Measurements from ENCODE around the gene TREX2. TPM values are rescaled to one million over a fixed set of nuclear protein-coding genes. Genes with fewer than 3 reads are reported as not detected.
"Not testable (repeated sequence)": the region's sequence is repeated elsewhere in the genome, so short reads cannot be mapped to it uniquely, and the experiment has no call there.

The TREX2 gene
- total and polyA plus RNA-seq, 12 donors, result 0.28 to 4.3 (median 1.1) TPM; not detected in 2

DNA sequence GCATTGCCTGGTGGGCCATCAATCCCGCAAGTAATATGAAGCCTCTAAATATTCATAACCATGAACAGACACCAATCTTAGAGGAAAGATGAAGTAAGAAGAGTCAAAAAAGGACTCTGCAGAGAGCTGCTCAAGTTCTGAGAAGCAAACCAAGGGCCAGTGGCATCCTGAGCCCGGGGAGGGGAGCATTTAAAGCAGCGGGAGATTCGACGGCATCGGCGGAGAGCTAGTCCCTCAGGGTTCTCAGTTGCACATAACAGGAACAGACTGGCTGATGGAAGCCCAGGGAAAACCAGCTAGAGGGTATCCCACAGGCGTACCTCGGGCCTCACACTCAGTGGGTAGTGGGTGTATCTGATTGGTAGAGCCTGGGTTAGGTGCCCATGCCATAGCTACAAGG is 39.8 kb downstream of the TREX2 start:
- no peaks in the 10 kb centered on the region for H3K36me3 ChIP-seq (replicated peaks in 1 of 2)
- H3K27me3 ChIP-seq, result no peaks in the 10 kb centered on the region
- intact Hi-C loops (cut with DNase I), result no loop called here
- H3K9me3 ChIP-seq (replicated peaks in 1 of 3), result no peaks in the 10 kb centered on the region
- no peak for DNase-seq
- no peak overlapping the region for H3K4me3 ChIP-seq
- TF ChIP-seq CTCF (IDR thresholded peaks at IDR 0.05) (no peak), POLR2A (IDR thresholded peaks at IDR 0.05) (no peak)
- H3K27ac ChIP-seq, result no peak overlapping the region
- WGBS, 4 donors, result 89 to 96% (median 92%) methylated on average over 7 to 9 of the region's 9 CpGs
- H3K4me1 ChIP-seq (replicated peaks in 1 of 2), result no peaks in the 10 kb centered on the region

DNA sequence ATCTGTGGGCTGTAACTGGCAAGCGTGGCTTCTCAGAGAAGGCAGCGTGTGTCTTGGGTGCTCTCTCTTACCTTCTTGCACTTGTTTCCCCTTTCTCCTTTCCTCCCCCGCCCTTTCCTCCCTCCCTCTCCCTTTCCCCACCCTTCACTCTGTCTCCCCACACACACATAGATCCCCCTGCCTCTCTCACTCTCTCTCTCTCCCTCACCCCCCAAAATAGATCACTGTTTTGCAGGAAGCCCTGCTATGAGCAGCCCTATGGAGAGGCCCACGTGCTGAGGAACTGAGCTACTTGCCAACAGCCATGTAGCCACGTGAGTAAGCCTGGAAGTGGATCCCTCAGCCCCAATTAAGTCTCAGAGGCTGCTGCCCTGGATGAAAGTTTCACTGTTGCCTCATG is 40.4 kb downstream of the TREX2 start:
- TF ChIP-seq CTCF (IDR thresholded peaks at IDR 0.05) (no peak), POLR2A (IDR thresholded peaks at IDR 0.05) (no peak)
- H3K36me3 ChIP-seq (replicated peaks in 1 of 2), result no peaks in the 10 kb centered on the region
- H3K4me3 ChIP-seq, result no peak overlapping the region
- H3K9me3 ChIP-seq (replicated peaks in 1 of 3), result no peaks in the 10 kb centered on the region
- H3K27ac ChIP-seq, result no peak overlapping the region
- WGBS, 4 donors, result 52 to 66% (median 57%) methylated on average over 4 to 5 of the region's 5 CpGs
- no peak for DNase-seq
- no peaks in the 10 kb centered on the region for H3K27me3 ChIP-seq
- intact Hi-C loops (cut with DNase I), result no loop called here
- H3K4me1 ChIP-seq (replicated peaks in 1 of 2), result no peaks in the 10 kb centered on the region

DNA sequence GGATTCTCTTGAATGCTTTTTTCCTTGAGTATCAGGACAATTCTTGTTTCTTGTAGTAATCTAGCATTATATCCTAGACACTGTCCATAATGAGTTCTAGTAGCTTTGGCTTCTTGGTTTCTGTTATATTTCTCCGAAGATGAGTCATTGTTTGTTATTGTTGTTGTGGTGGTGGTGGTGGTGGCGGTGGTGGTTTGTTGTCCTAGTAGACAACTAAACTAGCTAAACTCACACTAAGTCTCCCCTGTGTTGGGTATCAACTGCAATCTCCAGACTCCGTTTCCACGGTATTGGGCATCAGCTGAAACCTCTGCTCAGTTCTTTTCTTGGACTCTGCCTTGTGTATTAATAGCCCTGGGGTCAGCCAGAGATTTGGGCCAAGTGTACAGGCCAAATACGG is 41.5 kb downstream of the TREX2 start:
- H3K4me1 ChIP-seq (replicated peaks in 1 of 2); intact Hi-C loops (cut with DNase I); DNase-seq; H3K27me3 ChIP-seq; H3K27ac ChIP-seq; H3K4me3 ChIP-seq; H3K9me3 ChIP-seq (replicated peaks in 1 of 3); H3K36me3 ChIP-seq (replicated peaks in 1 of 2): not testable (repeated sequence)
- WGBS, 4 donors, result 78 to 85% (median 84%) methylated on average over 4 to 5 of the region's 5 CpGs

DNA sequence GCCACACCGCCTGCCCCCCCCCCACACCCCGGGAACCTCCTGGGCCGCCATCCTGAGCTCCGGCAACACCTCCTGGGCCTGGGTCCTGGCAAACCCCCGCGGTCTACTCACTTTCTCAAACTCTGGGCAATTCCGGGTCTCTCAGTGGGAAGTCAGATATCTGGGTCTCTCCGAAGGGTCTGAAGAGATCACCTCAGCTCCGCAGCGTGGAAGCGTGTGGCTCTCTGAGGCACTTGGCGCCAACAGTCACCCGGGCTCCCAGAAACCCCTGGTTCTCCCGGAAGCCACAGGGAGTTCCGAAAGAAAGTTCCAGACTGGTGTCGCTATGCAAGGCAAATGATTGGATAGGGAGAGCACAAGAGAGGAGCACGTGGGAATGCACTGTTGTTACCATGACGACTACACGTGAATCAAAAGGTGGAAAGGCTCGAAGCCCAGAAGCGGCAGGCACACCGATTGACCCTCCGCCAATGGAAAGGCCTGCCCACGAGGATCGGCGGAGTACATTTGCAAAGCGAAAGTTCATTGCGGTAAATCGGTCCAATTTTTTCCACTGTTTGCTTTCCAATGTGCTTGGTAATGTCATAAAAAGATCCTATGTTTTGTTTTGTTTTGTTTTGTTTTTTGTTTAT is 44.6 kb downstream of the TREX2 start, which contains the start of gene PNMA6E:
Gene PNMA6E (minus strand): TSS at position 218 of the 632 bp plus-strand sequence. CDS start 2,501 bp downstream, outside the sequence.
- WGBS, 4 donors, result 92 to 95% (median 93%) methylated on average over 15 to 29 of the region's 29 CpGs
- H3K4me3 ChIP-seq, result no peak within 1 kb of the TSS
- no peak for TF ChIP-seq CTCF (IDR thresholded peaks at IDR 0.05)
- TF ChIP-seq POLR2A (IDR thresholded peaks at IDR 0.05), result no peak

More for the DNA sequence above, 44.6 kb downstream of the TREX2 start, which contains the start of gene PNMA6E:
- no peaks in the 10 kb centered on the region for H3K36me3 ChIP-seq (replicated peaks in 1 of 2)
- H3K27me3 ChIP-seq, result no peaks in the 10 kb centered on the region
- intact Hi-C loops (cut with DNase I), result no loop called here
- no peaks in the 10 kb centered on the region for H3K9me3 ChIP-seq (replicated peaks in 1 of 3)
- no peak within 1 kb of the TSS for H3K27ac ChIP-seq
- no peaks in the 10 kb centered on the region for H3K4me1 ChIP-seq (replicated peaks in 1 of 2)
- no peak for DNase-seq
